ENCODE measurements around the gene PARP12. TPM values are rescaled to one million over a fixed set of nuclear protein-coding genes. Genes with fewer than 3 reads are reported as not detected.

The PARP12 gene
- total and polyA plus RNA-seq, 10 donors, result 26.9 to 101 (median 67.2) TPM

DNA sequence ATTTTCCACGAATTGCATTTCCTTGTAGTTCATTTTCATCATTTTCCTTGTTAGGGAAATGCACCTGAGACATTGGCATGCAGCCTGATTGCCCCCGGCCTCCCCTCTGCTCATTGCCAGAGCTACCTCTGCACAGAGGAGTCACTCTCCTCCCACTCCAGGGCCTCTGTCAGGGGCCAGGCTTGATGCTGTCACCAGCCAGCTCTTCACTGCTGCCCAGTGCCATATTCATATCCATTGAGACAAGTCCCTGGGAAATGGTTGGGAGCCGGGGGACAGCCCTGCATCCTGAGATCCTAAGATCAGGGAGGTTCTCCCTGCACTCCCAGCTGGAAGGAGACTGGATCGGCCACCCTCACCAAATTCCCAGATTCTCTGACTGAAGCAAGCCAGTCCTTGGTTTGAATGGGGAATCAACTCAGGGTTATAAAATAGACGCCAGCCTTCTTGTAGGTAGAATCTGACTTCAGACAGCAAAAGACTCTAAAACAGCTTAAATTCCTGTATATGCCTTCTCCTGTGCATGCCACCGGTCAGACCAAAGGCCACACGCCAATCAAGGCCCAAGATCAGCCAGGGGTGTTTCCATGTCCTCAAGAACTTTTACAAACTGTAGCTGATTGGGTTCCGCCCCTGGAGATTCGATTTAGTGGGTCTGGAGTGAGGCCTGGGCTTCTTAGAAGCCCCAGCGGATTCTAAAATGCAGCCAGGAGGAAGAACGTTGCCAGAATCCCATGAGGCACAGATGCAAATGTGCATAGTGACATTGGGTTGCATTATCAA, 86.5 kb downstream of the PARP12 start:
- 87 to 95% (median 91%) methylated on average over 10 to 11 of the region's 11 CpGs for WGBS, 5 donors
- no peak for DNase-seq
- TF ChIP-seq, protein P1, sequence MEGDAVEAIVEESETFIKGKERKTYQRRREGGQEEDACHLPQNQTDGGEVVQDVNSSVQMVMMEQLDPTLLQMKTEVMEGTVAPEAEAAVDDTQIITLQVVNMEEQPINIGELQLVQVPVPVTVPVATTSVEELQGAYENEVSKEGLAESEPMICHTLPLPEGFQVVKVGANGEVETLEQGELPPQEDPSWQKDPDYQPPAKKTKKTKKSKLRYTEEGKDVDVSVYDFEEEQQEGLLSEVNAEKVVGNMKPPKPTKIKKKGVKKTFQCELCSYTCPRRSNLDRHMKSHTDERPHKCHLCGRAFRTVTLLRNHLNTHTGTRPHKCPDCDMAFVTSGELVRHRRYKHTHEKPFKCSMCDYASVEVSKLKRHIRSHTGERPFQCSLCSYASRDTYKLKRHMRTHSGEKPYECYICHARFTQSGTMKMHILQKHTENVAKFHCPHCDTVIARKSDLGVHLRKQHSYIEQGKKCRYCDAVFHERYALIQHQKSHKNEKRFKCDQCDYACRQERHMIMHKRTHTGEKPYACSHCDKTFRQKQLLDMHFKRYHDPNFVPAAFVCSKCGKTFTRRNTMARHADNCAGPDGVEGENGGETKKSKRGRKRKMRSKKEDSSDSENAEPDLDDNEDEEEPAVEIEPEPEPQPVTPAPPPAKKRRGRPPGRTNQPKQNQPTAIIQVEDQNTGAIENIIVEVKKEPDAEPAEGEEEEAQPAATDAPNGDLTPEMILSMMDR (IDR thresholded peaks at IDR 0.05 in 8 of 11, conservative IDR thresholded peaks at IDR 0.05 in 3 of 11), result no peak
- TF ChIP-seq POLR2AphosphoS5 (IDR thresholded peaks at IDR 0.05) (no peak), POLR2A (IDR thresholded peaks at IDR 0.05) (no peak)

DNA sequence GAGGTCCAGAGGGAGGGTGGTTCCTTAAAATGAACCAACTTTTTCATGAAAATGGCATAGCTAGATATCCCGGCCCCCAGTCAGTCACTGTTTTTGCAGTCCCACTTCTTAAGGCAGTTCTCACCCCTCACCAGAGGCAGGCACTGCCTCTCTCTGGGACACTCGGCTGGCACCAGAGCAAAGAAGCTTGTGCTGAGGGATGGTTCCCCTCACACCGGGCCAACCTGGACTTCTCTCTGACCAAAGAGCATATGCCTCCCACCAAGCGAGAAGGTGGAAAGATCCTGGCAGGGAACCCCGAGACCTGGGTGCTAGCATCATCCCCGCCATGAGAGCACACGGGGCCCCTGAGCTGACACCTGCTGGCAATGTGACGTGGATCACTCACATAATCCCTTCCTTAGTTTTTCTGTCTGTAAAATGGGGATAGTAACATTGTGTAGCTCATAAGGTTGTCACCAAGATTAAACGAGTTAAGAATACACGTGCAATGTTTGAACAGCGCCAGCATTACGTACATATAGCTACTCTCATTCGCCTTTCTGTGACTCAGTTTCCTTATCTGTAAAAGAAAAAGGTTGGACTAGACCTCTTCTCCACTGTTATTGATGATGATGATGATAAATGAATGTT, 88.5 kb downstream of the PARP12 start:
- TF ChIP-seq POLR2A (IDR thresholded peaks at IDR 0.05) (no peak), POLR2AphosphoS5 (IDR thresholded peaks at IDR 0.05) (no peak)
- TF ChIP-seq, protein P1 (IDR thresholded peaks at IDR 0.05 in 8 of 11, conservative IDR thresholded peaks at IDR 0.05 in 3 of 11), result no peak
- 92 to 95% (median 93%) methylated on average over 12 to 13 of the region's 13 CpGs for WGBS, 5 donors
- Histone ChIP-seq H3K27me3 (replicated peaks in 1 of 7) (no peaks in the 10 kb centered on the region), H3K4me1 (no peaks in the 10 kb centered on the region), H3K9me3 (no peaks in the 10 kb centered on the region), H3K27ac (no peak overlapping the region), H3K36me3 (peaks cover 0 to 84% (median 0%) of the 10 kb centered on the region in 6 donors), H3K4me3 (no peak overlapping the region)
- no peak for DNase-seq
- intact Hi-C loops (cut with DNase I; ENCODE audit: low total_unique reads), result no loop called here

More for the DNA sequence above, 86.5 kb downstream of the PARP12 start:
- Histone ChIP-seq H3K27me3 (replicated peaks in 1 of 7) (no peaks in the 10 kb centered on the region), H3K36me3 (peaks cover 0 to 69% (median 0%) of the 10 kb centered on the region in 6 donors), H3K9me3 (no peaks in the 10 kb centered on the region), H3K4me1 (peaks cover 0 to 16% (median 5%) of the 10 kb centered on the region in 6 donors), H3K4me3 (no peak overlapping the region), H3K27ac (no peak overlapping the region)
- intact Hi-C loops (cut with DNase I; ENCODE audit: low total_unique reads), result no loop called here

Small RNA genes lying within 50 kb of the gene (small RNA-seq; reads per million reads assigned to genes)
- 0 reads per million in 4 donors for gene RF00019

Other genes starting within 250 kb of the PARP12 start
- 100 to 1,000 TPM in 6 of 7 donors, 10 to 100 TPM in 1; 87.0 to 287 (median 186) TPM for gene TBXAS1, start 233.7 kb downstream of the PARP12 start, total RNA-seq
- gene TBXAS1, start 233.7 kb downstream of the PARP12 start, polyA plus RNA-seq, result 10 to 100 TPM; 19.8 to 37.4 (median 28.6) TPM
- gene KDM7A, start 114.0 kb upstream of the PARP12 start, total RNA-seq, result 10 to 100 TPM; 21.4 to 41.5 (median 25.5) TPM
- gene KDM7A, start 114.0 kb upstream of the PARP12 start, polyA plus RNA-seq, result 1 to 10 TPM; 2.5 to 3.7 (median 2.7) TPM